GM19328 (cell line): ENCODE measurements around the gene GALNT18.

ENCODE experiments used
- ATAC-seq: cut with Tn5 transposase; IDR thresholded peaks from one replicate; pipeline ENCODE4 v1.9.1; 2021; ENCODE audit warnings: mild to moderate bottlenecking, moderate library complexity; ENCODE audit not compliant: unreplicated experiment

Gene GALNT18

DNA sequence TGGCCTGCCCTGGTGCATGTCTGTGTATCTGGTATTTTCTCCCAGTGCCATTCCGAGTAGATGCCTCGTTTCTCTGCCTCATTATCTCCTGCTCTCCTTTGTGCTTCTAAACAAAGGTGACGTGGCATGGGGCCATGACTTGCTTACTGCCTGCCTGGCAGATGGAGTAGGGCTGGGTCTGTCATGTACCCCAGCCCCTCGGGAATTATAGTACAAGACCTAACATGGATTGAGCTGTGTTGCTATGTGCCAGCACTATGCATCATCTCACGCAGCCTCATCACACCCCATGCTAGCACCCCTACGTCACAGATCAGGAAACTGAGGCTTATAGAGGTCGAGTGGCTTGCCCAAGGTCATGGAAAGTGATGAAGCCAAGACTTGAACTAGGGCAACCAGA, 88.1 kb downstream of the GALNT18 start:
- no peak for ATAC-seq

DNA sequence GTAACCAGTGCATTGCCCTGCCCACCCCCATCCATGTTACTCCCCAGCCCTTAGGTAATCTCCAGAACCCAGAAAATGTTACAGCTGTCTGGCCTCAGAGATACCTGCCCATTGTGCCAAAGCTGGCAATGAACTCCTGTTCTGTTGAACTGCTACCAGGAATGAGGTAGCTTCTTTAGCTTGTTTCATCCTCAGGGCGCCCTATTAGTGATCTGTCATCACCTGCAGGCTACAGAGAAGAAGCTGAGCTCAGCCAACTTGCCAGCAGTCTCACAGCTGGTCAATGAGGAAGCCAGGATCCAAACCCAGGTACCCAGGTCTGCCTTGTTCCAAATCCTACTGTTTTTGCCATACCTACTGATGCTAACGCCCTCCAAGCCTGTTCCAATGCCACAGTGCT, 88.7 kb downstream of the GALNT18 start:
- ATAC-seq: no peak

DNA sequence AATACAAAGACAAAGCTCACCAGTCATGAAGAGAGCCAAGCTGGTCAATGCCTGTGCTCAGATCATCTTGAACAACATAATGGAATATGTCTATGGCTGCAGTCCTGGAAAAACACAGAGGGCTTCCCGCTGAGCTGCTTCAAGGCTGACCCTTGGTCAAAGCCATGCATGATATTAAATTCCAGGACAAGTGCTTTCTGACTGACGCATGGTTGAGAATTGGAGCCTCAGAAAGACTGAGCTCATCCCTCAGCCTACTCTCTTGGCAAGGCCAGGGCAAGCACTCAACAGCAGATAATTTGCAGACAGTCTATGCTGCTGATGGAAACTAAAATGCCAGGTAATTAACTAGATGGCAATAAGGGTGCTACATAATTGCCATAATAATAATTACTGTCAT, 89.2 kb downstream of the GALNT18 start:
- ATAC-seq: no peak

DNA sequence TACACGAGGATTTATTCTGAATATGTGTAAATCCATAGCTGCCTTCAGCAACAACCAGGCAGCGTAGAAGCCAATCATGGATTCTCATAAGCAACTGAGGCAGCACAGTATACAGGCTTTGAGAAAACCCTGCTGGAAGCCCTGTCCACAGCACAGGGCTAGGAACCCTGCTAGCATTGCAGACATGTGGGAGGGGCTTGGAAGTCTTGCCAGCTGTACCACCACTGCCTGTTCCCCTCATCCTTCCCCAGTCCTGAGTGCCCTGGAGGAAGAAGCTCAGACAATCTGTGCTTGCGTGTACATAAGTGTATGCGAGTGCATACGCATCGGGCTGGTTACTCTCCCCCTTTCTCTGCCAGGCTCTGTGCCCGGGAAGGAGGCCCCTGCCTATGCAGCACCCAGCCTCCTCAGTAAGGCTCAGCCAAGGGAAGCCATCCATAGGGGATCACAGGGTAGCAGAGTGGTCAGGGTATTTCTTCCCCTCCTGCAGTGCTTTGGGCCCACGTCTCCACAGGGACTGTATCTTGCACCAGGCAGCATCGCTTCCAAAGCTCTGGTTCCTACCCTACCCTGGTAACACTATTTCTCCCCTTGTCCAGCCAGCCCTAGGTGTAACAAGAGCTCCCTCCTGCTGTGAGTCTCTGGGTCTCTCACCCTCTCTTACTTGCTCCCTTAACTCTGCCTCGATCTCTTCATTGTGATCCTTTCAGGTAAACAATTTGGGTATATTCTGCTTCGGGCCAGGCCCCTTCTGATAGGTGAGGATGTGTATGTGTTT, 90.5 kb downstream of the GALNT18 start:
- ATAC-seq: no peak

DNA sequence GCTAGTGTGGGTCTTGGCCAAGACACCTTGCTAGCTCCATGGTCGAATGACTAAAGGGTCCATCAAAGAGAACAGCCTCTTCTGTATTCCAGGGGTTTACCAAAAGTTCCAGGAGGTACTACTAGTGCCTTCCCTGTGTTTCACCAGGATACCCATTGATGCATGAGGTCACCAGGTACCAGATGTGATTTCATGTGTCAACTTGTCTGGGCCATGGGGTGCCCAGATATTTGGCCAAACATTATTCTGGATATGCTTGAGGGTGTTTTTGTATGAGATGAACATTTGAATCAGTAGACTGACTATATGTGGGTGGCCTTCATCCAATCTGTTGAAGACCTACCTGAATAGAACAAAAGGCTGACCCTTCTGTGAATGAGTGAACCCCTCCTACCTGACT, 92.8 kb downstream of the GALNT18 start:
- ATAC-seq: no peak

- no peak for ATAC-seq
Observed at GRCh38 chr11:11525283-11525682, 96.5 kb downstream of the GALNT18 start.

DNA sequence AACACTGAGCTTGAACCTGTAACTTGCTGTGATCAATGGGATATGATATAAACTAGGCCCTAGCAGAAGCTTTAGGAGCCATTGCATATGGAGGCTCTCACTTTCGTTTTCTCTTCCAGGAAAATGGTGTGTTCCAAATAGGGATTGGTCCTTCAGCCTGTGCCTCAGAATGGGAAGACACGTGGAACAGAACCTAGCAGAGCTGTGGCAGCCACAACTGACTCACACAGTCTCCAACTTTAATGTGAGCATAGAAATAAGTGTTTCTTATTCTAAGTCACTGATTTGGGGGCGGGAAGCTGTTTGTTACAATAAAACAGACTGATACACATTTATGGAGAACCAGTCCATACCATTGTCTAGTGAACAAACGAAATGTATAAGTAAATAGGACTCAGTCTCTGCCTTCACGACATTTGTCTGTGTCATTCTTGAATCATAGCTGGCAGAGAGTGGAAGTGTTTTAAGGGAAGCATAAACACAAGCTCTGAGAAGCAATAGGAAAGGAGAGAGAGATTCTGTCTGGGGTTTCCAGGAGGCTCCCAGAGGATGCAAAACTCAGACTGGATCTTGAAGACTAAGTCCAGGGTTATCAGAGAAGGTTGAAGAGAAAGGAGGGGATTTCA, 97.3 kb downstream of the GALNT18 start:
- ATAC-seq: no peak

GRCh38 chr11:11522591-11522990, 99.2 kb downstream of the GALNT18 start:
- ATAC-seq: no peak

GRCh38 chr11:11521306-11522002, 100.4 kb downstream of the GALNT18 start:
- no peak for ATAC-seq

- ATAC-seq: no peak
Observed at GRCh38 chr11:11520231-11521015, 101.4 kb downstream of the GALNT18 start.

DNA sequence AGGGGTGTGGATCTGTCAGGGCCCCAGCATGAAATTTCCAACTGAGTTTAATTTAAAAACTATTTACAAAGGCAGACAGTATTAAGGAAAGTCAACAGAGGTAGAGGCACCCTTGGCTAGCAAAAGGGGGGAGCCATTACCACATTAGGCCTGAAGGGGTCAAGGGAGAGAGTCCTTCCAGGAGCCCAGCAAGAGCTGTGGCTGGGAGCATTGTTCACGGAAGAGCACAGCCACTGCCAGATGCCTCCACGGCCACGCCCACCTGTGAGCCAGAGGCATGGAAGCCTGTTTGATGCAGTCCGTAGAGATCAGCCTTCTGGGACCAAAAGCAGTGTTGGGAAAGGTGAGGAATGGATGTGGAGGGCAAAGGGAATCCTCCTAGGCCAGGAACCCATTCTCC, 102.6 kb downstream of the GALNT18 start:
- no peak for ATAC-seq

DNA sequence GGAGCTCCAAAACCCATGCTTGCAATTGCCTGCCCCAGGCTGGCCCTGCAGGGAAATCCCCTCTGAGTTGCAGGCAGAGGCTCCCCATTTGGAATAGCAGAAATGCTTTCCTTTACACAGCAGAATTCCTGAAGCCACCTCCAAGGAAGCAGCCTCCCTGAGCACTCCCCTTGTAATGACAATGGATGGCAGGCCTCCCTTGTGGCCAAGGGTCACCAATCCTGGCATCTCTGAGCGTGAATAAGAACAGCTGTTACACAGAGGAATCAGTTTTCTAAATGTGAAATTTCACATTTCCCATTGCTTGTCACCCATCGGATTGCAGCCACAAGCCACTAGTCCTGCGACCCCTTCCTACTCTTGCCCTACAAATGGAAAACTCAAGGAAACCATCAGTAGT, 107.6 kb downstream of the GALNT18 start:
- ATAC-seq: no peak

DNA sequence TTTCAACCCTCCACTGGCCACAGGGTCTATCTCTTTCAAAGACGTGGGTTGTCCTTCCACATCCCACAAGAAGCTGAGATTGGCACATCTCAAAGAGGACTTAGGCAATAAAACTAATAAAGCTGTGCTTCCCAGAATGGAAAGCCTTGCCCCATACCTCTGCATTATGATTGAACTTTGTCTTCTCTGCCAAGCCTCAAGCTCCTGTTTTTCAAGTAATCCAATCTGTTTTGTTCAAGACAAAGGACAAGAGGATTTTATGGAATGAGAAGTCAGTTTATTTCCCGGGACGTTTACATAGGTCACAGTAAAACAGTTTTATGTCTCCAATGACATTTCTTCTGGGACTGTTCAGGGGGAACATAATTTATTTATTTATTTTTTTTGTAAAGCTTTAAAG, 108.4 kb downstream of the GALNT18 start:
- ATAC-seq: no peak

GRCh38 chr11:11512929-11513328, 108.9 kb downstream of the GALNT18 start:
- ATAC-seq: no peak

GRCh38 chr11:11512502-11512901, 109.3 kb downstream of the GALNT18 start:
- ATAC-seq: no peak

- ATAC-seq: no peak
Observed at GRCh38 chr11:11512090-11512489, 109.7 kb downstream of the GALNT18 start.

DNA sequence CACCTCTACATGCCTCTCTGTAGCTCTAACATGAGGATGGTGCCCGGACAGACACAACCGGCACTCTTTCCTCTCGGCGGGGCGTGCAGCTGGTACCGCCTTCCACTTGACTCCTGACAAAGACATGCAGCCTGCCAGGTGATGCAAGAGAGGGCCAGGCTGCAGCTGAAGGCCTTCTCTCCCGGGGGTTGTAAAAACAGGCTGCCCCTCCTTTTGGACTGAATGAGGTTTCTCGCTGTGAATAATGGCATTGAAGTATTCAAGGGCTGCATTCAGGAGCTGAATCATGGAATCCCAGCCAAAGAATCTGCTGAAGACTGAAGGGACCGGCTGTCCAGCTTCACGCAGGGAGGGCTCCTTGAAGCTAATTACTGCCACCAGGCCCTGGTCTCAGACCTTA, 110.9 kb downstream of the GALNT18 start:
- ATAC-seq: no peak

DNA sequence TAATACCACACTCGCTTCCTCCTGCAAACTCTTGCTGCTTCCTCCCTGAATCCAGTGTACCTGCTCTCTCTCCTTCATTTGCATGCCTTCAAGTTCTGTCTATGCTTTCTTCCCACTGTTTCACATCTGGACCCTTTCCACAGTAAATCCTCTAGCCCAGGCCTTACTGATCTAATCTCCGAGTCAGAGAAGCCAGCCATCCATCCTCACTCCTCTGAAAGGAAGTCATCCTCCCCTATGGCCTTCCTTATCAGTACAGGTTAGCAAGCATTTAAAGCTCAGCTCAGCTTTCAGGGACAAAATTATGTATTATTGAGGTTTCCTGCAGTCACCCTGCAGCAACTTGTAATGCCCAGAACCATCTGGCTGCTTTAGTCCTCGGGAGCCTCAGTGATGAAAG, 116.1 kb downstream of the GALNT18 start:
- ATAC-seq: no peak

GRCh38 chr11:11505190-11505589, 116.6 kb downstream of the GALNT18 start:
- ATAC-seq: no peak

DNA sequence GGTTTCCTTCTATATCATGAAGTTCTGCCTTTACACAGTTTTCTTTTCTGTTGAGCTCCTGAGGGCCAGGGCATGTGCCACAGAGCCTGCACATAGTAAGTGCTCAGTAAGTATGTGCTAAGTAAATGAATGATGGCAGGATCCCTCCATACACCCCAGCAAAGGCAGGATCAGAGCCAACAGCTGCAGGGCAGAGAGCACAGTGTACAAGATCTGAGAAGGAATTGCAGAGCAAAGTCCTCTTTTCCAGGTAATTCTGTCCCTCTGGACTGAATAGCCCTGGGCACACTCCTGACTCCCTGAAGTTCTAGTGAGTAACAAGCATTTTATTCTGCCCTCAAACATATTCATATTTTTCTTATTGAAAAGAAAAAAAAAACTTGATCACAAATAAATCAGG, 117.7 kb downstream of the GALNT18 start:
- ATAC-seq: no peak

DNA sequence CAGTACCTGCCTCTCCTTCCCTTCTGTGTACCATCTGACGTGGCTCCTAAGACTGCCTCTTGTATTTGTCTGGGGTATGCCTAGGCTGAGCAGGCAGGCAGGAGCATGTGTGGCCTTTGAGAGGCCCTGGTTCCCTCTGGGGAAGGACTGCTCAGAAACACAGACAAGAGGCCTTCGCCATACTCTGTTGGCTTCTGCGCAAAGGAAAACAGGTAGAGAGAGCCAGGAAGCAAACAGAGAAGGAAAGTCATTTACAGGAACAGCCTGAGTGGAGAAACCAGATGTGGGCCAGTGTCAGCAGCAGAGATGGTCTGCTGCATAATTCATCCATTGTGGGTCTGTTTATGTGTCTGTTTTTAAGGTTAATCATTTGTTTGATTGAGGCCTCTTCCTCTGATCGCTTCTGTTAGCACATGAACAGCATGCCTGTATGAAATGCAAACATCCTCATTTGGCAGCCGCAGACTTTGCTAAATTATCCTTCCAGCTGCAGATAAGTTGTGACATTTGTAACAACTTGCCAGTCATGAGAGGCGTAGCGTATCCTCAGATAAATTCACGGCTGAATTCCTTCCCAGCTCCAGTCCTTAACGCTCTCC, 119.4 kb downstream of the GALNT18 start:
- no peak for ATAC-seq
